Lower lobe of right lung (tissue), 2 donors: ENCODE data around the gene ARHGAP4. TPM values are rescaled to one million over a fixed set of nuclear protein-coding genes. Genes with fewer than 3 reads are reported as not detected.

Experiments
- ATAC-seq, 2 donors: fragments of 200-7000 bp; cut with Tn5 transposase; one replicate each; pipeline ENCODE4 v1.9.1; 2020 to 2022; ENCODE audit warnings: mild to moderate bottlenecking in 2 of 2, moderate library complexity in 2 of 2
- DNase-seq: peaks from one replicate; pipeline ENCODE4 v3.0.0-alpha.2; 2020
- H3K27ac ChIP-seq: fragments of 200-600 bp; one replicate; pipeline ENCODE4 v1.8.0; 2022
- H3K27me3 ChIP-seq: fragments of 200-600 bp; one replicate; pipeline ENCODE4 v1.8.0; 2022; ENCODE audit warnings: low read depth
- H3K36me3 ChIP-seq: fragments of 200-600 bp; one replicate; pipeline ENCODE4 v1.8.0; 2022; ENCODE audit warnings: mild to moderate bottlenecking
- H3K4me1 ChIP-seq: fragments of 200-600 bp; one replicate; pipeline ENCODE4 v1.8.0; 2022
- H3K4me3 ChIP-seq: fragments of 200-600 bp; one replicate; pipeline ENCODE4 v1.8.0; 2022; ENCODE audit warnings: mild to moderate bottlenecking
- H3K9me3 ChIP-seq: fragments of 200-600 bp; one replicate; pipeline ENCODE4 v1.8.0; 2022
- CTCF ChIP-seq: fragments of 200-600 bp; IDR thresholded peaks from one replicate; pipeline ENCODE4 v1.8.0; 2022; ENCODE audit warnings: antibody characterized with exemption, mild to moderate bottlenecking
- intact Hi-C: fragments of 100-400 bp; cut with DNase I; formaldehyde crosslinking; loops from one replicate; pipeline ENCODE4 v1.11.0; 2022
- total RNA-seq: library from RNA; stranded (reverse); fragmentation: NEBNext Ultra II Directional; extraction: Animal tissue kit (Norgen Biotek cat#: 25700); gene quantifications from one replicate; pipeline ENCODE4 v1.2.1, GENCODE V29; 2021
- donor health status: DM: no; HTN: yes; CAD: no; lungs with severe emphysema.

Gene ARHGAP4
- total RNA-seq, 1 donor from 2014 or later = 70.7 TPM

- Histone ChIP-seq H3K4me3 (peak within 1 kb of the TSS; percentile 74), H3K27me3 (no peaks in the 10 kb centered on the region), H3K27ac (peak within 1 kb of the TSS; percentile 99), H3K9me3 (no peaks in the 10 kb centered on the region), H3K36me3 (no peaks in the 10 kb centered on the region), H3K4me1 (peaks cover 34% of the 10 kb centered on the region)
- intact Hi-C loops = no loop called here
- no peak for TF ChIP-seq CTCF
- peak; percentile 89 for DNase-seq
- peak; percentile 74 to 81 for ATAC-seq
Observed at GRCh38 chrX:153972368-153973126, 46.5 kb upstream of the ARHGAP4 start, which contains the start of gene TMEM187. TMEM187 (plus strand) TSS chrX:153972754; CDS start chrX:153982063, 9,309 bp downstream.

- peak; percentile 93 for DNase-seq
- intact Hi-C loops = no loop called here
- H3K36me3 ChIP-seq = no peaks in the 10 kb centered on the region
- peaks cover 43% of the 10 kb centered on the region for H3K4me1 ChIP-seq
- peak within 1 kb of the TSS; percentile 74 for H3K4me3 ChIP-seq
- no peaks in the 10 kb centered on the region for H3K9me3 ChIP-seq
- no peaks in the 10 kb centered on the region for H3K27me3 ChIP-seq
- peak; percentile 83 to 84 for ATAC-seq
- peak within 1 kb of the TSS; percentile 99 for H3K27ac ChIP-seq
- TF ChIP-seq CTCF = no peak
Observed at GRCh38 chrX:153971450-153972367, 45.6 kb upstream of the ARHGAP4 start, which contains the start of gene HCFC1. HCFC1 (minus strand) TSS chrX:153971818; CDS start chrX:153970840, 978 bp downstream.

GRCh38 chrX:153971124-153971449 is 45.0 kb upstream of the ARHGAP4 start:
- intact Hi-C loops = no loop called here
- peak; percentile 91 for DNase-seq
- peak; percentile 86 to 88 for ATAC-seq
- Histone ChIP-seq H3K4me1 (peaks cover 49% of the 10 kb centered on the region), H3K27ac (peak overlapping the region; percentile 99), H3K27me3 (no peaks in the 10 kb centered on the region), H3K36me3 (no peaks in the 10 kb centered on the region), H3K9me3 (no peaks in the 10 kb centered on the region), H3K4me3 (peak overlapping the region; percentile 74)
- no peak for TF ChIP-seq CTCF

GRCh38 chrX:153970357-153971123 is 44.5 kb upstream of the ARHGAP4 start:
- TF ChIP-seq CTCF = no peak
- Histone ChIP-seq H3K4me1 (peaks cover 50% of the 10 kb centered on the region), H3K4me3 (peak overlapping the region; percentile 74), H3K27me3 (no peaks in the 10 kb centered on the region), H3K36me3 (no peaks in the 10 kb centered on the region), H3K27ac (peak overlapping the region; percentile 99), H3K9me3 (no peaks in the 10 kb centered on the region)
- intact Hi-C loops = no loop called here
- DNase-seq (no peak), ATAC-seq (peak; percentile 10 to 34)

- DNase-seq = no peak
- intact Hi-C loops = no loop called here
- Histone ChIP-seq H3K9me3 (no peaks in the 10 kb centered on the region), H3K4me1 (peaks cover 50% of the 10 kb centered on the region), H3K27me3 (no peaks in the 10 kb centered on the region), H3K4me3 (peak overlapping the region; percentile 74), H3K27ac (peak overlapping the region; percentile 58), H3K36me3 (no peaks in the 10 kb centered on the region)
- no peak for ATAC-seq
- TF ChIP-seq CTCF = no peak
Observed at GRCh38 chrX:153969904-153970356, 43.9 kb upstream of the ARHGAP4 start.
